Fibroblast of lung (primary cell): Measurements from ENCODE around the gene BDH1. TPM values are rescaled to one million over a fixed set of nuclear protein-coding genes. Genes with fewer than 3 reads are reported as not detected.

Experiments used
- DNase-seq, 2 donors: peaks; one replicate each; pipeline versions ENCODE4 v3.0.0 to v3.0.0-alpha.2; 2010; ENCODE audit warnings: low read depth in 2 of 2
- H2AFZ ChIP-seq: 2 replicates; pipeline ENCODE4 v1.5.1; 2012; ENCODE audit warnings: low read length, control low read depth, inconsistent platforms
- H3K27ac ChIP-seq: 2 replicates; pipeline ENCODE4 v1.5.1; 2011; ENCODE audit warnings: low read length, control low read depth; ENCODE audit not compliant: insufficient read depth
- H3K27me3 ChIP-seq: 2 replicates; pipeline ENCODE4 v1.5.1; 2011; ENCODE audit warnings: mild to moderate bottlenecking, low read length; ENCODE audit not compliant: control insufficient read depth, insufficient read depth
- H3K36me3 ChIP-seq: 2 replicates; pipeline ENCODE4 v1.5.1; 2011; ENCODE audit warnings: low read length; ENCODE audit not compliant: control insufficient read depth, insufficient read depth
- H3K4me1 ChIP-seq: 2 replicates; pipeline ENCODE4 v1.5.1; 2011; ENCODE audit warnings: low read length; ENCODE audit not compliant: control insufficient read depth, insufficient read depth; ENCODE audit errors: extremely low read depth
- H3K4me2 ChIP-seq: 2 replicates; pipeline ENCODE4 v1.5.1; 2011; ENCODE audit warnings: low read length, control low read depth; ENCODE audit not compliant: insufficient read depth; ENCODE audit errors: extremely low read depth
- H3K4me3 ChIP-seq, 4 experiments: fragments of 200-600 bp in 1 of 4; sonication (generic) in 1 of 4; replicated peaks in 1 of 4; 2 replicates each; pipeline ENCODE4 v1.5.1; 2011 to 2016; ENCODE audit warnings: low read length in 4 of 4, low read depth in 3 of 4, mild to moderate bottlenecking in 3 of 4, control low read depth in 2 of 4, inconsistent platforms in 1 of 4, mixed read lengths in 1 of 4; ENCODE audit not compliant: insufficient read depth in 1 of 4; ENCODE audit errors: control extremely low read depth in 1 of 4
- H3K79me2 ChIP-seq: 2 replicates; pipeline ENCODE4 v1.5.1; 2012; ENCODE audit warnings: mild to moderate bottlenecking, low read length, inconsistent platforms; ENCODE audit not compliant: control insufficient read depth, insufficient read depth
- H3K9ac ChIP-seq: 2 replicates; pipeline ENCODE4 v1.5.1; 2011; ENCODE audit warnings: mild to moderate bottlenecking, low read length, control low read depth; ENCODE audit not compliant: insufficient read depth
- H3K9me3 ChIP-seq: 2 replicates; pipeline ENCODE4 v1.5.1; 2012; ENCODE audit warnings: low read depth, low read length; ENCODE audit not compliant: control insufficient read depth, insufficient read depth
- H4K20me1 ChIP-seq: 2 replicates; pipeline ENCODE4 v1.5.1; 2011; ENCODE audit warnings: low read length; ENCODE audit not compliant: control insufficient read depth, insufficient read depth; ENCODE audit errors: extremely low read depth
- EZH2 ChIP-seq: IDR thresholded peaks from 2 replicates; pipeline ENCODE4 v1.5.1; 2012; ENCODE audit warnings: low read length, control low read depth, mild to moderate bottlenecking; ENCODE audit errors: missing control alignments
- polyA plus RNA-seq, 2 donors: library from polyadenylated mRNA; depleted of rRNA in 1 of 2; stranded (reverse) in 1 of 2; unstranded in 1 of 2; fragments of >200 nt; gene quantifications; 2 replicates each; pipeline ENCODE4 v1.2.1, GENCODE V29; 2011 to 2012; ENCODE audit warnings: missing spikeins in 1 of 2
- total RNA-seq: library from RNA; depleted of rRNA; stranded (reverse); fragments of >200 nt; gene quantifications from 2 replicates; pipeline ENCODE4 v1.2.1, GENCODE V29; 2014
- TF ChIP-seq, protein P1 (sequence below), 2 donors: IDR thresholded peaks in 1 of 2; conservative IDR thresholded peaks in 1 of 2; 1 replicate in 1 of 2; 2 replicates in 1 of 2; pipeline ENCODE4 v1.5.1; 2011 to 2012; ENCODE audit warnings: low read length in 2 of 2, control low read depth in 1 of 2, inconsistent platforms in 1 of 2, low read depth in 1 of 2, mild to moderate bottlenecking in 1 of 2

BDH1 gene
- total and polyA plus RNA-seq, 2 donors (not counting 1 experiment from before 2014, with no cell fraction given), result 0.66 to 3.1 TPM

DNA sequence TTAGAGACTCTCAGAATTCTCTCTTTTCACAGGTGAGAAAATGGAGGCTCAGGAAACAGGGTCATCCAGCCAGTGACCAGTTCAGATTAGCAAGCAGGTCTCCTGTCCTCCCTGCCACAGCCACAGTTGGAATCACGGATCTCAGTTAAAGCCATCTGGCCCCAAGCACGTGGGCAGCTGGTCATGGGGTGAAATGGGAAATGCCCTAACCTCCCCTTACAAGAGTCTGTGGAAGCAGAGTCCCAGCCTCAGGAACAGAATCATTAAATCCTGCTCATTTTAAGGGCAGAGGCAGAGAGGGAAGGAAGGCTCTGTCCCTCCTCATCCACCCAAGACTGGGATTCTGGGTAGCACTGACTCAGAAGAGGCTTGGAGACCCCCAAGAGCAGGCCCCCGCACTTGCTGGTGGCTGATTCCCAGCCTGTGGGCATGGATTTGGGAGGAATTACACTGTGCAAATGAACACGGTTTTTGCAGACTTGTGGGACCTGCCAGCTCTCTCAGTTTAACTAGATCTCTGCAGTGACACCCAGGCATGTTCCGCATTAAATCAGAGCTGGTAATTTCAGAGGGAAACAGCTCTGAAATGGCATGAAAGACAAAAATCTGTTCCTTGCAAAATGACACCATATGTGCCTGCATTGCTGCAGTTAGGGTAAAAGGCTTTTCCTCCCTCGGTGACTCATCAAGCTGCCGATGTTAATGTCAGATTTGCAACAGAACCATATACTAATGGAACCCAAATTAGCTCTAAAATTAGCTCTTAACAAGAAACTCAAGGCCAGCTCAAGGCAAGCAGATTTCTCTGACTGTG is 89.0 kb downstream of the BDH1 start:
- no peaks in the 10 kb centered on the region for H3K79me2 ChIP-seq
- H3K4me1 ChIP-seq, result peaks cover 7% of the 10 kb centered on the region
- H3K9me3 ChIP-seq, result no peaks in the 10 kb centered on the region
- H3K27ac ChIP-seq, result peak overlapping the region; percentile 18
- H3K4me2 ChIP-seq, result peak overlapping the region; percentile 89
- H3K4me3 ChIP-seq, result peak overlapping the region in 2 of 4 experiments; percentile 17 to 26
- no peak for TF ChIP-seq EZH2
- TF ChIP-seq, protein P1, sequence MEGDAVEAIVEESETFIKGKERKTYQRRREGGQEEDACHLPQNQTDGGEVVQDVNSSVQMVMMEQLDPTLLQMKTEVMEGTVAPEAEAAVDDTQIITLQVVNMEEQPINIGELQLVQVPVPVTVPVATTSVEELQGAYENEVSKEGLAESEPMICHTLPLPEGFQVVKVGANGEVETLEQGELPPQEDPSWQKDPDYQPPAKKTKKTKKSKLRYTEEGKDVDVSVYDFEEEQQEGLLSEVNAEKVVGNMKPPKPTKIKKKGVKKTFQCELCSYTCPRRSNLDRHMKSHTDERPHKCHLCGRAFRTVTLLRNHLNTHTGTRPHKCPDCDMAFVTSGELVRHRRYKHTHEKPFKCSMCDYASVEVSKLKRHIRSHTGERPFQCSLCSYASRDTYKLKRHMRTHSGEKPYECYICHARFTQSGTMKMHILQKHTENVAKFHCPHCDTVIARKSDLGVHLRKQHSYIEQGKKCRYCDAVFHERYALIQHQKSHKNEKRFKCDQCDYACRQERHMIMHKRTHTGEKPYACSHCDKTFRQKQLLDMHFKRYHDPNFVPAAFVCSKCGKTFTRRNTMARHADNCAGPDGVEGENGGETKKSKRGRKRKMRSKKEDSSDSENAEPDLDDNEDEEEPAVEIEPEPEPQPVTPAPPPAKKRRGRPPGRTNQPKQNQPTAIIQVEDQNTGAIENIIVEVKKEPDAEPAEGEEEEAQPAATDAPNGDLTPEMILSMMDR (conservative IDR thresholded peaks at IDR 0.05 in 1 of 2, IDR thresholded peaks at IDR 0.05 in 1 of 2; ENCODE audit: low read depth in 1 of 2, low read length in 2 of 2), result no peak
- DNase-seq, result peak; percentile 71 to 78
- H3K9ac ChIP-seq, result no peak overlapping the region
- H2AFZ ChIP-seq, result no peak overlapping the region
- no peaks in the 10 kb centered on the region for H3K36me3 ChIP-seq
- H3K27me3 ChIP-seq, result no peaks in the 10 kb centered on the region
- H4K20me1 ChIP-seq, result no peaks in the 10 kb centered on the region

GRCh38 chr3:197465996-197466549 is 89.7 kb downstream of the BDH1 start:
- peaks cover 7% of the 10 kb centered on the region for H3K4me1 ChIP-seq
- no peak overlapping the region for H2AFZ ChIP-seq
- peak; percentile 19 to 88 for DNase-seq
- no peaks in the 10 kb centered on the region for H3K27me3 ChIP-seq
- no peak overlapping the region for H3K9ac ChIP-seq
- no peaks in the 10 kb centered on the region for H4K20me1 ChIP-seq
- no peak overlapping the region for H3K4me2 ChIP-seq
- no peaks in the 10 kb centered on the region for H3K79me2 ChIP-seq
- no peaks in the 10 kb centered on the region for H3K9me3 ChIP-seq
- no peak for TF ChIP-seq EZH2
- TF ChIP-seq, protein P1 (conservative IDR thresholded peaks at IDR 0.05 in 1 of 2, IDR thresholded peaks at IDR 0.05 in 1 of 2; ENCODE audit: low read depth in 1 of 2, low read length in 2 of 2), result no peak
- no peaks in the 10 kb centered on the region for H3K36me3 ChIP-seq
- no peak overlapping the region for H3K27ac ChIP-seq
- no peak overlapping the region for H3K4me3 ChIP-seq

- no peaks in the 10 kb centered on the region for H3K36me3 ChIP-seq
- no peak for DNase-seq
- H3K27me3 ChIP-seq, result no peaks in the 10 kb centered on the region
- no peak overlapping the region for H3K9ac ChIP-seq
- H2AFZ ChIP-seq, result no peak overlapping the region
- no peaks in the 10 kb centered on the region for H4K20me1 ChIP-seq
- no peaks in the 10 kb centered on the region for H3K9me3 ChIP-seq
- H3K79me2 ChIP-seq, result no peaks in the 10 kb centered on the region
- H3K4me1 ChIP-seq, result peaks cover 7% of the 10 kb centered on the region
- no peak overlapping the region for H3K4me3 ChIP-seq
- H3K27ac ChIP-seq, result no peak overlapping the region
- H3K4me2 ChIP-seq, result no peak overlapping the region
- TF ChIP-seq, protein P1 (conservative IDR thresholded peaks at IDR 0.05 in 1 of 2, IDR thresholded peaks at IDR 0.05 in 1 of 2; ENCODE audit: low read depth in 1 of 2, low read length in 2 of 2), result no peak
- no peak for TF ChIP-seq EZH2
Measured at GRCh38 chr3:197465197-197465995, 90.4 kb downstream of the BDH1 start.
